Measurements from ENCODE around the gene RAPGEF2.

The RAPGEF2 gene

DNA sequence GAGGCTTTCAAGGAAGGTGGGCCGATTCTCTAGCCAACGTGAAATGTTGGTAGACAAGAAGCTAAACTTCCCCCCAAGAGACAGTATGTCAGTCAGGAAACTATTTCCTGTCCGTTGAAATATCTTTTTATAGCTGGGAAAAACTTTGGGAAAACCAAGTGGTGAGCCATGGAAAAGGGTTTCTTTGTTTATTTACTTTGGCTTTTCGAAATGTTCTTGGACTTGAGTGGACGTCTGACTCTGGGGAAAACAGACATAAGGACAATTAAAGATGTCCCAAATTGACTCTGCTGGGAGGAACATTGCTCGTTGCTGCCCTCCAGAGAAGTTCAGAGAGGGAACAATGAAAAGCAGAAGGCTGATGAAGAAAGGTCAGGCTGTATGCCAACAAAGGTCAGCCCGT is 295.4 kb downstream of the RAPGEF2 start:
- H3K27ac ChIP-seq (ENCODE audit: low read depth, low read length): no peak overlapping the region

DNA sequence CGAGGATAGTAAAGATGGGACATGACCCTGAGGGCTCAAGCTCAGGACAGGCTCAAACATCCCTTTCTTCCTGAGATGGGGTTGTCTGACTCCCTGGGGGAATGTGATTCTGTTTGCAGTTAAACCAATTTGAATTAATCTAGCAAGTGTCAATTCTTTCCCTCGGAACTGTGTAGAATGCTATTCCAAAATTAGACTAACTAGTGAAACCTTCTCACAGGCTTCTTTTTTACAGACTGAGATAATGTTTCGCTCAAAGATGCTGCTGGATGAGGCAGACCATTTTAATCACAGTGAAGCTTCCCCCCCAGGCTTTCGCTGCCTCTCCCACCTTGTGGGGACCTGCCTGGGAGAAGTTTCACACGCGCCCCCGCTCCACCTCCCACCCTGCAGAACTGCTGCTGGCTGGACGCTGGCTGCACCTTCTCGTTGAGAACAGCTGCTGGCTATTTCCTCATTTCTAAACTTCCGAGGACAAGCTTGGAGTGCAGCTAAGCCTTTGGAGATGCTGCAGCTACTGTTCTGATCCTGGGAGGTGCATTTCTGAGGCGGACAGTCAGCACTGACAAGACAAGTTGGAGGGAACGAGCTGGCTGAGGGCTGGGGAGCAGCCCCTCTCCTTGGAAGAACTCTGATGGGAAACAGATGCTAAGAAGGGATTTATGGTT is 297.8 kb downstream of the RAPGEF2 start:
- no peak overlapping the region for H2AFZ ChIP-seq (ENCODE audit: low read depth, low read length, severe bottlenecking)
- no peak overlapping the region for H3K27ac ChIP-seq (ENCODE audit: low read depth, low read length)
- H3F3A ChIP-seq (ENCODE audit: insufficient read depth): no peaks in the 10 kb centered on the region
- H3K36me3 ChIP-seq (ENCODE audit: low read length): no peaks in the 10 kb centered on the region
- no peak overlapping the region for H3K4me2 ChIP-seq (ENCODE audit: low read depth, low read length, poor library complexity, severe bottlenecking)
- no peaks in the 10 kb centered on the region for H4K20me1 ChIP-seq (ENCODE audit: low read depth, low read length)
- H3K4me3 ChIP-seq (ENCODE audit: insufficient read depth, low read length, poor library complexity, severe bottlenecking): no peak overlapping the region
- TF ChIP-seq, protein P1, sequence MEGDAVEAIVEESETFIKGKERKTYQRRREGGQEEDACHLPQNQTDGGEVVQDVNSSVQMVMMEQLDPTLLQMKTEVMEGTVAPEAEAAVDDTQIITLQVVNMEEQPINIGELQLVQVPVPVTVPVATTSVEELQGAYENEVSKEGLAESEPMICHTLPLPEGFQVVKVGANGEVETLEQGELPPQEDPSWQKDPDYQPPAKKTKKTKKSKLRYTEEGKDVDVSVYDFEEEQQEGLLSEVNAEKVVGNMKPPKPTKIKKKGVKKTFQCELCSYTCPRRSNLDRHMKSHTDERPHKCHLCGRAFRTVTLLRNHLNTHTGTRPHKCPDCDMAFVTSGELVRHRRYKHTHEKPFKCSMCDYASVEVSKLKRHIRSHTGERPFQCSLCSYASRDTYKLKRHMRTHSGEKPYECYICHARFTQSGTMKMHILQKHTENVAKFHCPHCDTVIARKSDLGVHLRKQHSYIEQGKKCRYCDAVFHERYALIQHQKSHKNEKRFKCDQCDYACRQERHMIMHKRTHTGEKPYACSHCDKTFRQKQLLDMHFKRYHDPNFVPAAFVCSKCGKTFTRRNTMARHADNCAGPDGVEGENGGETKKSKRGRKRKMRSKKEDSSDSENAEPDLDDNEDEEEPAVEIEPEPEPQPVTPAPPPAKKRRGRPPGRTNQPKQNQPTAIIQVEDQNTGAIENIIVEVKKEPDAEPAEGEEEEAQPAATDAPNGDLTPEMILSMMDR (IDR thresholded peaks at IDR 0.05; ENCODE audit: insufficient read depth, low read length, poor library complexity, severe bottlenecking): no peak
- TF ChIP-seq EZH2phosphoT487 (conservative IDR thresholded peaks at IDR 0.05; ENCODE audit: low read length): no peak
- H3K9ac ChIP-seq (ENCODE audit: low read length): no peak overlapping the region
- no peaks in the 10 kb centered on the region for H3K9me2 ChIP-seq (replicated peaks; ENCODE audit: insufficient read depth, low read length)
- H3K79me2 ChIP-seq (ENCODE audit: insufficient read depth, low read length): no peaks in the 10 kb centered on the region
- H3K27me3 ChIP-seq (ENCODE audit: low read length): no peaks in the 10 kb centered on the region
- H3K9me3 ChIP-seq (ENCODE audit: insufficient read depth, low read length): no peaks in the 10 kb centered on the region

More for the DNA sequence above, 295.4 kb downstream of the RAPGEF2 start:
- no peaks in the 10 kb centered on the region for H3K9me2 ChIP-seq (replicated peaks; ENCODE audit: insufficient read depth, low read length)
- no peak overlapping the region for H3K9ac ChIP-seq (ENCODE audit: low read length)
- no peak overlapping the region for H2AFZ ChIP-seq (ENCODE audit: low read depth, low read length, severe bottlenecking)
- no peaks in the 10 kb centered on the region for H4K20me1 ChIP-seq (ENCODE audit: low read depth, low read length)
- no peaks in the 10 kb centered on the region for H3K36me3 ChIP-seq (ENCODE audit: low read length)
- H3K4me3 ChIP-seq (ENCODE audit: insufficient read depth, low read length, poor library complexity, severe bottlenecking): no peak overlapping the region
- H3K27me3 ChIP-seq (ENCODE audit: low read length): no peaks in the 10 kb centered on the region
- H3F3A ChIP-seq (ENCODE audit: insufficient read depth): no peaks in the 10 kb centered on the region
- TF ChIP-seq, protein P1 (IDR thresholded peaks at IDR 0.05; ENCODE audit: insufficient read depth, low read length, poor library complexity, severe bottlenecking): no peak
- TF ChIP-seq EZH2phosphoT487 (conservative IDR thresholded peaks at IDR 0.05; ENCODE audit: low read length): no peak
- H3K4me2 ChIP-seq (ENCODE audit: low read depth, low read length, poor library complexity, severe bottlenecking): no peak overlapping the region
- no peaks in the 10 kb centered on the region for H3K9me3 ChIP-seq (ENCODE audit: insufficient read depth, low read length)
- H3K79me2 ChIP-seq (ENCODE audit: insufficient read depth, low read length): no peaks in the 10 kb centered on the region

DNA sequence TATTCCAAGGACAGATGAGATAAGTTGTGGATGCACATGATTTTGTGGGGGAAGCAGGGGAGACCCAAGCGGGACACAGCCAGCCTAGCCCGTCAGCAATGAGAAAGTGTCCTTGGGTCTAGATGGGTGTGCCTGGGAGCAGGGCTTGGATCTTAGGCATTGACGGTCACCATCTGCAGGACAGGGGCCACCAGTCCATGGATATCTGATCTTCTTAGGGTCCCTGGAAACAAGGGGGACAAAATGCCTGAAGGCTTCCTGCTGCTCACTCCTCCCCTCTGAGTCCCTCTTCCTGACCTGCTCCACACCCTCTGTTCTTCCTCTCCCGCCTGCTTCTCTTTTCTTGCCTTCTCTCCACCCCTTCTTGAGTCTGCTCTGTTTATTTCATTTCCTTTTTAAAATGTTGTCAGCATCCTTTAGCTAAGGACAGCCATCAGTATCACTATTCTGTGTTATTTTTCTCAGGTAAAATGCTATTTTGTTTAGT is 298.4 kb downstream of the RAPGEF2 start:
- no peak overlapping the region for H3K9ac ChIP-seq (ENCODE audit: low read length)
- H3K4me2 ChIP-seq (ENCODE audit: low read depth, low read length, poor library complexity, severe bottlenecking): no peak overlapping the region
- no peak overlapping the region for H2AFZ ChIP-seq (ENCODE audit: low read depth, low read length, severe bottlenecking)

More for the DNA sequence above, 298.4 kb downstream of the RAPGEF2 start:
- Histone ChIP-seq H3K4me3 (ENCODE audit: insufficient read depth, low read length, poor library complexity, severe bottlenecking) (no peak overlapping the region), H3K36me3 (ENCODE audit: low read length) (no peaks in the 10 kb centered on the region), H3K9me3 (ENCODE audit: insufficient read depth, low read length) (no peaks in the 10 kb centered on the region), H3F3A (ENCODE audit: insufficient read depth) (no peaks in the 10 kb centered on the region), H4K20me1 (ENCODE audit: low read depth, low read length) (no peaks in the 10 kb centered on the region), H3K27me3 (ENCODE audit: low read length) (no peaks in the 10 kb centered on the region), H3K79me2 (ENCODE audit: insufficient read depth, low read length) (no peaks in the 10 kb centered on the region), H3K27ac (ENCODE audit: low read depth, low read length) (no peak overlapping the region), H3K9me2 (replicated peaks; ENCODE audit: insufficient read depth, low read length) (no peaks in the 10 kb centered on the region)
- no peak for TF ChIP-seq EZH2phosphoT487 (conservative IDR thresholded peaks at IDR 0.05; ENCODE audit: low read length)
- TF ChIP-seq, protein P1 (IDR thresholded peaks at IDR 0.05; ENCODE audit: insufficient read depth, low read length, poor library complexity, severe bottlenecking): no peak
